Measurements from ENCODE around the gene FHIT.

The FHIT gene

GRCh38 chr3:60011218-60011617 lies 1240.0 kb downstream of the FHIT start:
- H3K4me3 ChIP-seq (ENCODE audit: low read depth, low read length): no peak overlapping the region
- TF ChIP-seq CTCF (IDR thresholded peaks at IDR 0.05; ENCODE audit: low read depth, low read length): no peak

GRCh38 chr3:60010781-60011180 lies 1240.5 kb downstream of the FHIT start:
- TF ChIP-seq CTCF (IDR thresholded peaks at IDR 0.05; ENCODE audit: low read depth, low read length): no peak
- H3K4me3 ChIP-seq (ENCODE audit: low read depth, low read length): no peak overlapping the region

GRCh38 chr3:60009931-60010478 lies 1241.2 kb downstream of the FHIT start:
- no peak for TF ChIP-seq CTCF (IDR thresholded peaks at IDR 0.05; ENCODE audit: low read depth, low read length)
- no peak overlapping the region for H3K4me3 ChIP-seq (ENCODE audit: low read depth, low read length)

GRCh38 chr3:60001369-60001768 lies 1249.9 kb downstream of the FHIT start:
- no peak overlapping the region for H3K4me3 ChIP-seq (ENCODE audit: low read depth, low read length)
- no peak for TF ChIP-seq CTCF (IDR thresholded peaks at IDR 0.05; ENCODE audit: low read depth, low read length)

GRCh38 chr3:60000311-60001105 lies 1250.7 kb downstream of the FHIT start:
- TF ChIP-seq CTCF (IDR thresholded peaks at IDR 0.05; ENCODE audit: low read depth, low read length): no peak
- H3K4me3 ChIP-seq (ENCODE audit: low read depth, low read length): no peak overlapping the region

- no peak overlapping the region for H3K4me3 ChIP-seq (ENCODE audit: low read depth, low read length)
- no peak for TF ChIP-seq CTCF (IDR thresholded peaks at IDR 0.05; ENCODE audit: low read depth, low read length)
Measured at GRCh38 chr3:59998058-59998457, 1253.2 kb downstream of the FHIT start.

- no peak overlapping the region for H3K4me3 ChIP-seq (ENCODE audit: low read depth, low read length)
- TF ChIP-seq CTCF (IDR thresholded peaks at IDR 0.05; ENCODE audit: low read depth, low read length): no peak
Measured at GRCh38 chr3:59997583-59997982, 1253.7 kb downstream of the FHIT start.
